Cardiac fibroblast (primary cell): Measurements from ENCODE around the gene TMEM126B.
"Not testable (repeated sequence)": the region's sequence is repeated elsewhere in the genome, so short reads cannot be mapped to it uniquely, and the experiment has no call there.

Source experiments
- DNase-seq, 2 donors: peaks; one replicate each; pipeline versions ENCODE4 v3.0.0 to v3.0.0-alpha.2; 2010; ENCODE audit warnings: low read depth in 2 of 2
- H3K4me3 ChIP-seq, 2 donors: replicated peaks in 1 of 2; 1 replicate in 1 of 2; 2 replicates in 1 of 2; pipeline ENCODE4 v1.5.1; 2011; ENCODE audit warnings: low read depth in 2 of 2, low read length in 2 of 2, mild to moderate bottlenecking in 2 of 2, moderate library complexity in 1 of 2
- CTCF ChIP-seq: IDR thresholded peaks from one replicate; pipeline ENCODE4 v1.5.1; 2011; ENCODE audit warnings: low read depth, mild to moderate bottlenecking, low read length, inconsistent platforms

Gene TMEM126B

DNA sequence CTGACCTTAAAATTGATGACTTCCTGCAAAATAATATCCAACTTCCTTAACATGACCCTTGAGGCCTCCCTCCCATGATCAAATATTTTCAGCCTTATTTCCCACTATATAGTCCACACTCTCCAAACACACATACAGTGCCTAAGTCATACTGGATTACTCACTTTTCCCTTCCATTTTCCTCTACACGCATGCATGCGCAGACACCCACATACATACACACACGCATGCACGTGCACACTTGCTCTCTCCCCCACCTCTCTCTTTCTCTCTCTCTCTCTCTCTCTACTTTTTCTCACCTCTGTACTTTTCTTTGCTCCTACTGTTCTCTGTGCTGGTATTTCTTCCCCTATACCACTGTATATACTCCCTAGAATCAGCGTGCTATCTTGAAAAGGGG is 29.3 kb upstream of the TMEM126B start:
- TF ChIP-seq CTCF = no peak
- no peak overlapping the region for H3K4me3 ChIP-seq
- DNase-seq = no peak

DNA sequence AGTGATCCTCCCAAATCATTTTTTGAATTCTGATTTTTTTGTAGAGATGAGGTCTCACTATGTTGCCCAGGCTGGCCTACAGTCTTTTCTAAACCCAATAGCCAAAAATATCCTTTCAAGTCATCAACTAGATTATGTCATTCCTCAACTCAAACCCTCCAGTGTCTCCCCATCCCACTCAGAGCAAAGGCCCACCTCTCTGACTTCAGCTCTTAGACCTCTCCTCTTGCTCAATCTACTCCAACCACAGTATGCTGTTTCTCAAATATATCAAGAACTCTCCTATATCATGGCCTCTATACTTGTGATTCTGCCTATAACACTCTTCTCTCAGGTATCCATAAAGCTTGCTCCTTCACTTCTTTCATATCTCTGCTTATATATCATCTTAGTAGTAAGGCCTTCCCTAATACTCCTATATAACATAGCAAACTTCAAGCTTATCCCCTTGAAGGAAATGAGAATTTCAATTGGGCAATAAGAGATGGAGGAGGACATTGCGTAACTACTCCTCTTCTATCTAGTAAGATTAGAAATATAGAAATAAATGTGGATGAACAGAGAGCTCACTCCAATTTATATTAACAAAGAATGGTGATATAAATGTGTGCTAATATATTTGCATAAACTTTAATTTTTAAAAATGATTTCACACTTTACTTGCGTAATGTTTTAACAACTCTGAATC is 25.7 kb upstream of the TMEM126B start:
- no peak overlapping the region for H3K4me3 ChIP-seq
- DNase-seq = peak; percentile 13 to 16
- no peak for TF ChIP-seq CTCF

- H3K4me3 ChIP-seq = no peak overlapping the region
- no peak for DNase-seq
- no peak for TF ChIP-seq CTCF
These were observed 25.2 kb upstream of the TMEM126B start for GRCh38 chr11:85603220-85603619.

DNA sequence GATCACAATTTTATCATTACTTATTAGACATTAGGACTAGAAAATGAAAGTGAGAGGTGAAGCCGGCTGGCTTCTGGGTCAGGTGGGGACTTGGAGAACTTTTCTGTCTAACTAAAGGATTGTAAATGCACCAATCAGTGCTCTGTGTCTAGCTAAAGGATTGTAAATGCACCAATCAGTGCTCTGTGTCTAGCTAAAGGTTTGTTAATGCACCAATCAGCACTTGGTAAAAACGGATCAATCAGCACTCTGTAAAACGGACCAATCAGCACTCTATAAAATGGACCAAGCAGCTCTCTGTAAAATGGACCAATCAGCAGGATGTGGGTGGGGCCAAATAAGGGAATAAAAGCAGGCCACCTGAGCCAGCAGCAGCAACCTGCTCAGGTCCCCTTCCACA is 22.2 kb upstream of the TMEM126B start:
- not testable (repeated sequence) for DNase-seq, H3K4me3 ChIP-seq

DNA sequence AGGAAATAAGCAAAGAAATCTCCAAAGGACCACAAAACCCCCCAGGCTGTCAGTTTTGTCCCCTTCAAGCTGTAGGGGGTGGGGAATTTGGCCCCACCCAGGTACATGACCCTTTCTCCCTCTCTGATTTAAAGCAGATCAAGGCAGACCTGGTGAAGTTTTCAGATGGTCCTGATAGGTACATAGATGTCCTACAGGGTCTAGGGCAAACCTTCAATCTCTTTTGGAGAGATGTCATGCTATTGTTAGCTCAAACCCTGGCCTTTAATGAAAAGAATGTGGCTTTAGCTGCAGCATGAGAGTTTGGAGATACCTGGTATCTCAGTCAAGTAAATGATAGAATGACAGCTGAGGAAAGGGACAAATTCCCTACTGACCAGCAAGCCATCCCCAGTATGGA is 19.8 kb upstream of the TMEM126B start:
- DNase-seq, H3K4me3 ChIP-seq: not testable (repeated sequence)

DNA sequence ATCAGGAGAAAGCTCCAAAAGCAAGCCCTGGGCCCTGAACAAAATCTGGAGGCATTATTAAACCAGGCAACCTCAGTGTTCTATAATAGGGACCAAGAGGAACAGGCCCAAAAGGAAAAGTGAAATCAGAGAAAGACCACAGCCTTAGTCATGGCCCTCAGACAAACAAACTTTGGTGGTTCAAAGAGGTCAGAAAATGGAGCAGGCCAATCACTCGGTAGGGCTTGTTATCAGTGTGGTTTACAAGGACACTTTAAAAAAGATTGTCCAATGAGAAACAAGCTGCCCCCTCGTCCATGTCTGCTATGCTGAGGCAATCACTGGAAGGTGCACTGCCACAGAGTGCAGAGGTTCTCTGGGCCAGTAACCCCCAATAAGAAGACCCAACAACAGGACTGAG is 19.1 kb upstream of the TMEM126B start:
- DNase-seq, H3K4me3 ChIP-seq: not testable (repeated sequence)

DNA sequence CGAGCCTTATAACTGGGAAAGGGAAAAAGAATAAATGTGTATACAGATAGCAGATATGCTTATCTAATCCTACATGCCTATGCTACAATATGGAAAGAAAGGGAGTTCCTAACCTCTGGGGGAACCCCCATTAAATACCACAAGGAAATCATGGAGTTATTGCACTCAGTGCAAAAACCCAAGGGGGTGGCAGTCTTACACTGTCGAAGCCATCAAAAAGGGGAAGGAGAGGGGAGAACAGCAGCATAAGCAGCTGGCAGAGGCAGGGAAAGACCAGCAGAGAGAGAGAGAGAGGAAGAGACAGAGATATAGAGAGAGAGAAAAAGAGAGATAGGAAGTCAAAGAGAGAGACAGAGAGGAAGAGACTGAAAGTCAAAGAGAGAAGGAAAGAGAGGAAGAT is 16.8 kb upstream of the TMEM126B start:
- H3K4me3 ChIP-seq, DNase-seq: not testable (repeated sequence)

DNA sequence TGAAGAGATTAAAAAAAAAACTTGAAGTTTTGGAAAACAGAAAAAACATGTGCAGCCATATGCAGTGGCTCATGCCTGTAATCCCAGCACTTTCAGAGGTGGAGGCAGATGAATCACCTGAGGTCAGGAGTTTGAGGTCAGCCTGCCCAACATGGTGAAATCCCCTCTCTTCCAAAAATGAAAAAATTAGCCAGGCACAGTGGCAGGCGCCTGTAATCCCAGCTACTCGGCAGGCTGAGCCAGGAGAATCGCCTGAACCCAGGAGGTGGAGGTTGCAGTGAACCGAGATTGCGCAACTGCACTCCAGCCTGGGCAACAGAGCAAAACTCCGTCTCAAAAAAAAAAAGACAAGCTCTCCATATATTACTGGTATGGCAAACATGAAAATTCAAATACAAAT is 8.9 kb upstream of the TMEM126B start:
- H3K4me3 ChIP-seq = no peak overlapping the region
- no peak for TF ChIP-seq CTCF
- peak in 1 of 2 donors; percentile 14 for DNase-seq

DNA sequence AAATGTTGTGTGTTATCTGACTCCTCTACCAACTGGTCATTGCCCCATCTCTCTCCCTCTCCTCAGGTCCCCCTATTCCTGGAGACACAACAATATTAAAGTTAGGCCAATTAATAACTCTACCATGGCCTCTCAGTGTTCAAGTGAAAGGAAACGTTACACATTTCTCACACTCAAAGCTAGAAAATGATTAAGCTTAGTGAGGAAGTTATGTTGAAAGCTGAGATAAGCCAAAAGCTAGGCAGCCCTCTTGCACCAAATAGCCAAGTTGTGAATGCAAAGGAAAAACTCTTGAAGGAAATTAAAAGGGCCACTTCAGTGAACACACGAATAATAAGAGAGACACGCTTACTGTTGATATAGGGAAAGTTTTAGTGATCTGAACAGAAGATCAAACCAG is 8.1 kb upstream of the TMEM126B start:
- no peak for DNase-seq
- H3K4me3 ChIP-seq = no peak overlapping the region
- no peak for TF ChIP-seq CTCF
